CD14-positive monocyte (primary cell): ENCODE measurements around the gene INPP4B. TPM values are rescaled to one million over a fixed set of nuclear protein-coding genes. Genes with fewer than 3 reads are reported as not detected.

Experiments
- DNase-seq, 3 donors: peaks; one replicate each; pipeline ENCODE4 v3.0.0-alpha.2; 2011 to 2022
- H2AFZ ChIP-seq: 2 replicates; pipeline ENCODE4 v1.6.0; 2012; ENCODE audit warnings: mild to moderate bottlenecking, low read depth, low read length, inconsistent platforms; ENCODE audit not compliant: insufficient read depth, poor library complexity, severe bottlenecking
- H3K27ac ChIP-seq, 2 donors: 1 replicate in 1 of 2; 2 replicates in 1 of 2; pipeline ENCODE4 v1.5.1; 2012 to 2013; ENCODE audit warnings: low read length in 2 of 2, control low read depth in 1 of 2, inconsistent platforms in 1 of 2, low read depth in 1 of 2, mild to moderate bottlenecking in 1 of 2
- H3K27me3 ChIP-seq, 2 donors: one replicate each; pipeline versions ENCODE4 v1.6.0 to v1.6.1; 2011 to 2013; ENCODE audit warnings: low read length in 2 of 2; ENCODE audit not compliant: control insufficient read depth in 2 of 2, insufficient read depth in 2 of 2
- H3K36me3 ChIP-seq, 2 donors: replicated peaks in 1 of 2; 1 replicate in 1 of 2; 2 replicates in 1 of 2; pipeline versions ENCODE4 v1.5.1 to v1.6.1; 2012 to 2013; ENCODE audit warnings: low read length in 2 of 2, control low read depth in 1 of 2, inconsistent platforms in 1 of 2, mild to moderate bottlenecking in 1 of 2; ENCODE audit not compliant: insufficient read depth in 2 of 2, control insufficient read depth in 1 of 2
- H3K4me1 ChIP-seq, 2 donors: 1 replicate in 1 of 2; 2 replicates in 1 of 2; pipeline versions ENCODE4 v1.5.1 to v1.6.1; 2012 to 2013; ENCODE audit warnings: low read length in 2 of 2, control low read depth in 1 of 2, inconsistent platforms in 1 of 2, mild to moderate bottlenecking in 1 of 2, moderate library complexity in 1 of 2; ENCODE audit not compliant: insufficient read depth in 2 of 2, control insufficient read depth in 1 of 2
- H3K4me2 ChIP-seq: replicated peaks from 2 replicates; pipeline ENCODE3; 2012; ENCODE audit warnings: low read length, moderate library complexity, mild to moderate bottlenecking; ENCODE audit not compliant: poor library complexity, severe bottlenecking; ENCODE audit errors: extremely low read depth
- H3K4me3 ChIP-seq, 3 experiments: fragments of 200-600 bp in 1 of 3; sonication (generic) in 1 of 3; replicated peaks in 1 of 3; 1 replicate in 2 of 3; 2 replicates in 1 of 3; pipeline ENCODE4 v1.5.1; 2011 to 2013; ENCODE audit warnings: low read length in 3 of 3, mild to moderate bottlenecking in 3 of 3, control low read depth in 2 of 3, low read depth in 2 of 3, inconsistent platforms in 1 of 3, moderate library complexity in 1 of 3
- H3K79me2 ChIP-seq: 2 replicates; pipeline ENCODE4 v1.6.0; 2012; ENCODE audit warnings: mild to moderate bottlenecking, control low read depth, inconsistent platforms, low read length, moderate library complexity; ENCODE audit not compliant: insufficient read depth
- H3K9ac ChIP-seq: 2 replicates; pipeline ENCODE4 v1.6.0; 2017; ENCODE audit warnings: low read length, mild to moderate bottlenecking; ENCODE audit not compliant: insufficient read depth, poor library complexity, severe bottlenecking
- H3K9me3 ChIP-seq, 2 donors: replicated peaks in 1 of 2; 1 replicate in 1 of 2; 2 replicates in 1 of 2; pipeline versions ENCODE4 v1.5.1 to v1.6.1; 2012 to 2013; ENCODE audit warnings: low read length in 2 of 2, control low read depth in 1 of 2; ENCODE audit not compliant: control insufficient read depth in 1 of 2, insufficient read depth in 1 of 2
- H4K20me1 ChIP-seq: 2 replicates; pipeline ENCODE4 v1.6.0; 2012; ENCODE audit warnings: mild to moderate bottlenecking, low read length, control low read depth, moderate library complexity; ENCODE audit not compliant: insufficient read depth
- H3K27ac Mint-ChIP-seq, 7 donors: one replicate each; pipeline ENCODE4 v1.8.0; 2020; ENCODE audit warnings: mild to moderate bottlenecking in 7 of 7, mixed read lengths in 7 of 7, moderate library complexity in 6 of 7, inconsistent platforms in 2 of 7
- H3K27me3 Mint-ChIP-seq, 3 donors: one replicate each; pipeline ENCODE4 v1.8.0; 2021 to 2022; ENCODE audit warnings: low read depth in 3 of 3, mild to moderate bottlenecking in 3 of 3, mixed read lengths in 3 of 3, moderate library complexity in 3 of 3, inconsistent platforms in 1 of 3
- H3K36me3 Mint-ChIP-seq, 2 donors: one replicate each; pipeline ENCODE4 v1.8.0; 2020; ENCODE audit warnings: mixed read lengths in 2 of 2, inconsistent platforms in 1 of 2, mild to moderate bottlenecking in 1 of 2
- H3K4me1 Mint-ChIP-seq: one replicate; pipeline ENCODE4 v1.8.0; 2020; ENCODE audit warnings: mild to moderate bottlenecking, mixed read lengths
- H3K4me3 Mint-ChIP-seq, 2 donors: one replicate each; pipeline ENCODE4 v1.8.0; 2020; ENCODE audit warnings: mild to moderate bottlenecking in 2 of 2, mixed read lengths in 2 of 2, moderate library complexity in 1 of 2
- H3K9me3 Mint-ChIP-seq, 7 donors: one replicate each; pipeline ENCODE4 v1.8.0; 2020 to 2022; ENCODE audit warnings: mixed read lengths in 7 of 7, mild to moderate bottlenecking in 6 of 7, moderate library complexity in 6 of 7, inconsistent platforms in 2 of 7
- WGBS: methylation state at CpG from one replicate; pipeline ENCODE4 v1.1.5; 2013; ENCODE audit warnings: missing lambda C conversion rate; ENCODE audit not compliant: insufficient coverage; 5-methylcytosine and 5-hydroxymethylcytosine counted together
- intact Hi-C, 2 donors: fragments of 100-400 bp; cut with micrococcal nuclease; formaldehyde crosslinking; loops; one replicate each; pipeline versions ENCODE4 v1.15.0 to v1.15.1; 2023
- polyA plus RNA-seq, 3 donors: library from polyadenylated mRNA; depleted of rRNA in 1 of 3; unstranded in 2 of 3; stranded (reverse) in 1 of 3; fragments of 300-500 nt in 2 of 3; fragments of >200 nt in 1 of 3; fragmentation: Illumina TruSeq in 2 of 3; gene quantifications; 1 replicate in 2 of 3; 2 replicates in 1 of 3; pipeline ENCODE4 v1.2.3, GENCODE V29; 2012 to 2021
- TF ChIP-seq, protein P1 (sequence below): fragments of 200-600 bp; IDR thresholded peaks from one replicate; pipeline ENCODE4 v1.8.0; 2022; ENCODE audit warnings: antibody characterized with exemption, mild to moderate bottlenecking

Gene INPP4B
- polyA plus RNA-seq, 3 donors: 0.13 to 0.38 (median 0.22) TPM

DNA sequence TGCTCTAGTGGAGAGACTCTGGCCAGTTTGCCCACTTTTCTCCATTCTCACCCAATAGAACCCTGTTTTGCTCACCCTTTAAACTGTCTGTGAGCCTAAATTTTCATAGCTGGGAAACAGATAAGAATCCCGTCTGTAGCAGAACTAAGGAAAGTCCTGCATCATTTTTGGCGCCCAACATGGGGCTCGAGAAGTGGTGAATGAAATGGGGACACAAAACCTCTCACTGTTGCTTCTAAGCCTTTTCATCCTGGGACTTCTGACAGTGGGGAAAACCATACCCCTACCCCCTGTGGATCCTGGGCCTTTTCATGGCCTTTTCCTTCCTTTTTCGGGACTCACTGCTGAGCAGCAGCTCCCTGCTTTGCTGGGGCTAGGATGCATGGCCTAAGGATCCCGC is 189.9 kb downstream of the INPP4B start:
- Histone ChIP-seq H3K27ac (no peak overlapping the region), H2AFZ (no peak overlapping the region), H3K4me2 (no peak overlapping the region), H3K4me1 (no peaks in the 10 kb centered on the region), H3K79me2 (no peaks in the 10 kb centered on the region), H3K36me3 (no peaks in the 10 kb centered on the region), H3K9me3 (peaks cover 30 to 63% of the 10 kb centered on the region in 2 donors), H4K20me1 (no peaks in the 10 kb centered on the region), H3K4me3 (peak overlapping the region in 1 of 3 experiments; percentile 4), H3K9ac (no peak overlapping the region), H3K27me3 (no peaks in the 10 kb centered on the region)
- no peak overlapping the region for H3K27ac Mint-ChIP-seq
- 94% methylated on average over 2 of the region's 5 CpGs for WGBS
- no peak overlapping the region for H3K4me3 Mint-ChIP-seq
- TF ChIP-seq, protein P1, sequence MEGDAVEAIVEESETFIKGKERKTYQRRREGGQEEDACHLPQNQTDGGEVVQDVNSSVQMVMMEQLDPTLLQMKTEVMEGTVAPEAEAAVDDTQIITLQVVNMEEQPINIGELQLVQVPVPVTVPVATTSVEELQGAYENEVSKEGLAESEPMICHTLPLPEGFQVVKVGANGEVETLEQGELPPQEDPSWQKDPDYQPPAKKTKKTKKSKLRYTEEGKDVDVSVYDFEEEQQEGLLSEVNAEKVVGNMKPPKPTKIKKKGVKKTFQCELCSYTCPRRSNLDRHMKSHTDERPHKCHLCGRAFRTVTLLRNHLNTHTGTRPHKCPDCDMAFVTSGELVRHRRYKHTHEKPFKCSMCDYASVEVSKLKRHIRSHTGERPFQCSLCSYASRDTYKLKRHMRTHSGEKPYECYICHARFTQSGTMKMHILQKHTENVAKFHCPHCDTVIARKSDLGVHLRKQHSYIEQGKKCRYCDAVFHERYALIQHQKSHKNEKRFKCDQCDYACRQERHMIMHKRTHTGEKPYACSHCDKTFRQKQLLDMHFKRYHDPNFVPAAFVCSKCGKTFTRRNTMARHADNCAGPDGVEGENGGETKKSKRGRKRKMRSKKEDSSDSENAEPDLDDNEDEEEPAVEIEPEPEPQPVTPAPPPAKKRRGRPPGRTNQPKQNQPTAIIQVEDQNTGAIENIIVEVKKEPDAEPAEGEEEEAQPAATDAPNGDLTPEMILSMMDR: no peak
- intact Hi-C loops: no loop called here
- no peak for DNase-seq
- H3K27me3 Mint-ChIP-seq: no peaks in the 10 kb centered on the region
- no peaks in the 10 kb centered on the region for H3K4me1 Mint-ChIP-seq
- no peaks in the 10 kb centered on the region for H3K36me3 Mint-ChIP-seq
- peaks cover 20 to 72% (median 60%) of the 10 kb centered on the region in 7 donors for H3K9me3 Mint-ChIP-seq

DNA sequence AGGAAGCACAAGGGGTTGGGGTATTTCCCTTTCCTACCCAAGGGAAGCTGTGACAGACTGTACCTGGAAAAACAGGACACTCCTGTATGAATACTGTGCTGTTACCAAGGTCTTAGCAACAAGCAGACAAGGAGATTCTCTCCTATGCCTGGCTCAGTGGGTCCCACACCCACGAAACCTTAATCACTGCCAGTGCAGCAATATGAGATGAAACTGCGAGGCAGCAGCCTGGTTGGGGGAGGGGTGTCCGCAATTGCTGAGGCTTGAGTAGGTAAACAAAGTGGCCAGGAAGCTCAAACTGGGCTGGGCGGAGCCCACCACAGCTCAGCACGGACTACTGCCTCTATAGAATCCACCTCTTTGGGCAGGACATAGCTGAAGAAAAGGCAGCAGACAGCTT is 197.7 kb downstream of the INPP4B start:
- Mint-ChIP-seq H3K4me1 (no peaks in the 10 kb centered on the region), H3K27ac (no peak overlapping the region), H3K4me3 (no peak overlapping the region), H3K36me3 (no peaks in the 10 kb centered on the region), H3K27me3 (peaks cover 0 to 1% (median 0%) of the 10 kb centered on the region in 3 donors), H3K9me3 (peaks cover 18 to 47% (median 33%) of the 10 kb centered on the region in 7 donors)
- no peaks in the 10 kb centered on the region for H3K36me3 ChIP-seq
- WGBS: 94% methylated on average over 2 of the region's 5 CpGs
- H3K27me3 ChIP-seq: no peaks in the 10 kb centered on the region
- H3K79me2 ChIP-seq: no peaks in the 10 kb centered on the region
- H4K20me1 ChIP-seq: no peaks in the 10 kb centered on the region
- H2AFZ ChIP-seq: no peak overlapping the region
- DNase-seq: no peak
- TF ChIP-seq, protein P1: no peak
- no peaks in the 10 kb centered on the region for H3K4me1 ChIP-seq
- H3K9me3 ChIP-seq: peaks cover 11 to 12% of the 10 kb centered on the region in 2 donors
- intact Hi-C loops: no loop called here
- no peak overlapping the region for H3K27ac ChIP-seq
- no peak overlapping the region for H3K4me3 ChIP-seq
- H3K9ac ChIP-seq: no peak overlapping the region
- no peak overlapping the region for H3K4me2 ChIP-seq
